Tibial nerve (tissue), 4 donors: ENCODE measurements around the gene FAM222B.

Source experiments
- CTCF ChIP-seq, 5 experiments: fragments of 200-600 bp in 3 of 5; fragments of 450-650 bp in 2 of 5; sonication (generic) in 3 of 5; IDR thresholded peaks; one replicate each; pipeline ENCODE4 v1.5.1; 2016 to 2019; ENCODE audit warnings: antibody characterized with exemption in 5 of 5, mild to moderate bottlenecking in 3 of 5, moderate library complexity in 2 of 5
- EP300 ChIP-seq, 2 donors: sonication (generic); formaldehyde crosslinking; IDR thresholded peaks; one replicate each; pipeline ENCODE4 v1.6.1; 2017; ENCODE audit warnings: antibody characterized with exemption in 2 of 2, mild to moderate bottlenecking in 1 of 2
- POLR2A ChIP-seq, 2 donors: fragments of 450-650 bp; IDR thresholded peaks; one replicate each; pipeline ENCODE4 v1.6.1; 2017; ENCODE audit warnings: antibody characterized with exemption in 2 of 2, mild to moderate bottlenecking in 2 of 2, moderate library complexity in 2 of 2

GRCh38 chr17:28839221-28839620 lies 3.4 kb downstream of the FAM222B start:
- TF ChIP-seq CTCF (IDR thresholded peaks at IDR 0.05), result no peak
- TF ChIP-seq POLR2A (IDR thresholded peaks at IDR 0.05), result no peak
- no peak for TF ChIP-seq EP300 (IDR thresholded peaks at IDR 0.05)
